ENCODE measurements around the gene CFAP74.

DNA sequence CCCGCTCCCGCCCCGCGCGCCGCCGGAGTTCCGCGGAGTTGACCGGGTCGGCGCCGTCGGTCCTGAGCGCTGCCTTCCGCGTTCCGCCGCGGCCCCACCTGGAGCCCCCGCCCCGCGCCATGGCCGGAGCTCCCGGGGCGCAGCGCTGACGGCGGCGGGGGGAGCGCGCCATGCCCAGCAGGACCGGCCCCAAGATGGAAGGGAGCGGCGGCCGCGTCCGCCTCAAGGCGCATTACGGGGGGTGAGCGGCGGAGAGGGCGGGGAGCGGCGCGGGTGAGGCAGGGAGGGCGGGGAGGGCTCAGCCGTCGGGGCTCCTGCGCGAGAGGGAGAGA is 46.8 kb upstream of the CFAP74 start:
- TF ChIP-seq, protein P1, sequence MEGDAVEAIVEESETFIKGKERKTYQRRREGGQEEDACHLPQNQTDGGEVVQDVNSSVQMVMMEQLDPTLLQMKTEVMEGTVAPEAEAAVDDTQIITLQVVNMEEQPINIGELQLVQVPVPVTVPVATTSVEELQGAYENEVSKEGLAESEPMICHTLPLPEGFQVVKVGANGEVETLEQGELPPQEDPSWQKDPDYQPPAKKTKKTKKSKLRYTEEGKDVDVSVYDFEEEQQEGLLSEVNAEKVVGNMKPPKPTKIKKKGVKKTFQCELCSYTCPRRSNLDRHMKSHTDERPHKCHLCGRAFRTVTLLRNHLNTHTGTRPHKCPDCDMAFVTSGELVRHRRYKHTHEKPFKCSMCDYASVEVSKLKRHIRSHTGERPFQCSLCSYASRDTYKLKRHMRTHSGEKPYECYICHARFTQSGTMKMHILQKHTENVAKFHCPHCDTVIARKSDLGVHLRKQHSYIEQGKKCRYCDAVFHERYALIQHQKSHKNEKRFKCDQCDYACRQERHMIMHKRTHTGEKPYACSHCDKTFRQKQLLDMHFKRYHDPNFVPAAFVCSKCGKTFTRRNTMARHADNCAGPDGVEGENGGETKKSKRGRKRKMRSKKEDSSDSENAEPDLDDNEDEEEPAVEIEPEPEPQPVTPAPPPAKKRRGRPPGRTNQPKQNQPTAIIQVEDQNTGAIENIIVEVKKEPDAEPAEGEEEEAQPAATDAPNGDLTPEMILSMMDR (IDR thresholded peaks at IDR 0.05) = no peak
- no peak for TF ChIP-seq POLR2A (IDR thresholded peaks at IDR 0.05)

Measured in heart left ventricle (tissue), 13 donors.